HEK293 (cell line): ENCODE results near the gene SMAD2.

Source experiments
- ZNF843 ChIP-seq: fragments of 450-650 bp; formaldehyde crosslinking; IDR thresholded peaks from 2 replicates; pipeline ENCODE4 v1.5.1; 2016; ENCODE audit warnings: missing biosample characterization, missing genetic modification characterization
- TF ChIP-seq, protein P1 (sequence below): fragments of 450-650 bp; formaldehyde crosslinking; IDR thresholded peaks from 2 replicates; pipeline ENCODE4 v1.5.1; 2016; ENCODE audit warnings: missing biosample characterization, missing genetic modification characterization

DNA sequence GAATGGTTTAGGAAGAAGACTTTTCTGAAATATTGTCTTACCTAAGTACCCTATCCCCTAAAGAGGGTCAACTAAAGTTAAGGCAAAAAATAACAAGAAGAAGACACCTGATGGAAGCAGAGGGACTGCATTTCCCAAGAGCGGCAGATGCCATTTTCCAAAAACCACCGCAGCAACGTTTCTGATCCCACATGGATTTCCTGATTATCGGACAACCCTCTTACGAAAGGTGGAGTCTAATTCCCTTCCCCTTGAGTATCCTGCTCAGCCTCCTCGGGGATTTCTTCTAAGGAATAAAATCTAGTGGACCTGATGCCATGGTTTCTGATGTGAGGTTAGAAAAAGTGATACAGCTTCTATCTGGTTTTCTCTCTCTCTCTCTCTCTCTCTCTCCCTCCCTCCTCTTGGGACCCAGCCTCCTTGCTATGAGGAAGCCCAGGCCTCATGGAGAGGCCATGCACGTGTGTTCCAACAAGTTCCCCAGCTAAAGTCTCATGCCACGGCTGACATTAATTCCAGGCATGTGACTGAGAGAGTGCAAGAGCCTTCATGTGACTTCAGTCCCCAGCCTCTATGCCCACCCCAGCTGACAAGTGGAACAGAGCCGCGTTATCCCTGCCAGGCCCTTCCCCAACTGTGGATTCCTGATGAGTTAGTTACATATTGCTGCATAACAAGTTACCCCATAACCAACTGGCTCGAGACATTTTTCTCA, 150.3 kb downstream of the SMAD2 start:
- no peak for TF ChIP-seq ZNF843
- TF ChIP-seq, protein P1, sequence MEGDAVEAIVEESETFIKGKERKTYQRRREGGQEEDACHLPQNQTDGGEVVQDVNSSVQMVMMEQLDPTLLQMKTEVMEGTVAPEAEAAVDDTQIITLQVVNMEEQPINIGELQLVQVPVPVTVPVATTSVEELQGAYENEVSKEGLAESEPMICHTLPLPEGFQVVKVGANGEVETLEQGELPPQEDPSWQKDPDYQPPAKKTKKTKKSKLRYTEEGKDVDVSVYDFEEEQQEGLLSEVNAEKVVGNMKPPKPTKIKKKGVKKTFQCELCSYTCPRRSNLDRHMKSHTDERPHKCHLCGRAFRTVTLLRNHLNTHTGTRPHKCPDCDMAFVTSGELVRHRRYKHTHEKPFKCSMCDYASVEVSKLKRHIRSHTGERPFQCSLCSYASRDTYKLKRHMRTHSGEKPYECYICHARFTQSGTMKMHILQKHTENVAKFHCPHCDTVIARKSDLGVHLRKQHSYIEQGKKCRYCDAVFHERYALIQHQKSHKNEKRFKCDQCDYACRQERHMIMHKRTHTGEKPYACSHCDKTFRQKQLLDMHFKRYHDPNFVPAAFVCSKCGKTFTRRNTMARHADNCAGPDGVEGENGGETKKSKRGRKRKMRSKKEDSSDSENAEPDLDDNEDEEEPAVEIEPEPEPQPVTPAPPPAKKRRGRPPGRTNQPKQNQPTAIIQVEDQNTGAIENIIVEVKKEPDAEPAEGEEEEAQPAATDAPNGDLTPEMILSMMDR (tag by site-specific recombination) = no peak
